Measurements from ENCODE around the gene ACBD6.
"Not testable (repeated sequence)": the region's sequence is repeated elsewhere in the genome, so short reads cannot be mapped to it uniquely, and the experiment has no call there.

ACBD6 gene

GRCh38 chr1:180502361-180503279 lies at the start of gene ACBD6:
TSS of gene ACBD6 (minus strand) at chr1:180502577. CDS start at chr1:180502266, 311 bp downstream.
- FAIRE-seq: peak; percentile 78
- DNase-seq (ENCODE audit: insufficient read length, low spot score): peak; percentile 79

GRCh38 chr1:180551997-180552396 lies 49.6 kb upstream of the ACBD6 start:
- FAIRE-seq (no peak), DNase-seq (ENCODE audit: insufficient read length, low spot score) (no peak)

- FAIRE-seq (no peak), DNase-seq (ENCODE audit: insufficient read length, low spot score) (no peak)
Observed at GRCh38 chr1:180550241-180550640, 47.9 kb upstream of the ACBD6 start.

GRCh38 chr1:180549770-180550169 lies 47.4 kb upstream of the ACBD6 start:
- not testable (repeated sequence) for DNase-seq (ENCODE audit: insufficient read length, low spot score); FAIRE-seq

GRCh38 chr1:180548686-180549317 lies 46.4 kb upstream of the ACBD6 start:
- DNase-seq (ENCODE audit: insufficient read length, low spot score): no peak

GRCh38 chr1:180545991-180546390 lies 43.6 kb upstream of the ACBD6 start:
- no peak for FAIRE-seq
- no peak for DNase-seq (ENCODE audit: insufficient read length, low spot score)

More at GRCh38 chr1:180548686-180549317, 46.4 kb upstream of the ACBD6 start:
- FAIRE-seq: no peak

GRCh38 chr1:180544050-180544449 lies 41.7 kb upstream of the ACBD6 start:
- no peak for FAIRE-seq
- no peak for DNase-seq (ENCODE audit: insufficient read length, low spot score)

- no peak for DNase-seq (ENCODE audit: insufficient read length, low spot score)
- FAIRE-seq: no peak
Observed at GRCh38 chr1:180542838-180543145, 40.4 kb upstream of the ACBD6 start.

GRCh38 chr1:180542113-180542837 lies 39.9 kb upstream of the ACBD6 start:
- no peak for FAIRE-seq

GRCh38 chr1:180540697-180541594 lies 38.6 kb upstream of the ACBD6 start:
- FAIRE-seq (no peak), DNase-seq (ENCODE audit: insufficient read length, low spot score) (no peak)

More at GRCh38 chr1:180542113-180542837, 39.9 kb upstream of the ACBD6 start:
- no peak for DNase-seq (ENCODE audit: insufficient read length, low spot score)

- no peak for DNase-seq (ENCODE audit: insufficient read length, low spot score)
Observed at GRCh38 chr1:180539136-180539535, 36.8 kb upstream of the ACBD6 start.

GRCh38 chr1:180536821-180537372 lies 34.5 kb upstream of the ACBD6 start:
- DNase-seq (ENCODE audit: insufficient read length, low spot score) (no peak), FAIRE-seq (no peak)

More at GRCh38 chr1:180539136-180539535, 36.8 kb upstream of the ACBD6 start:
- FAIRE-seq: no peak

- DNase-seq (ENCODE audit: insufficient read length, low spot score) (no peak), FAIRE-seq (no peak)
Observed at GRCh38 chr1:180535418-180535999, 33.1 kb upstream of the ACBD6 start.

- FAIRE-seq (no peak), DNase-seq (ENCODE audit: insufficient read length, low spot score) (no peak)
Observed at GRCh38 chr1:180534214-180534613, 31.8 kb upstream of the ACBD6 start.

GRCh38 chr1:180533266-180533987 lies 31.1 kb upstream of the ACBD6 start:
- DNase-seq (ENCODE audit: insufficient read length, low spot score) (peak; percentile 50), FAIRE-seq (peak; percentile 80)

- DNase-seq (ENCODE audit: insufficient read length, low spot score): no peak
- no peak for FAIRE-seq
Observed at GRCh38 chr1:180532854-180533253, 30.5 kb upstream of the ACBD6 start.

- DNase-seq (ENCODE audit: insufficient read length, low spot score) (no peak), FAIRE-seq (no peak)
Observed at GRCh38 chr1:180530501-180530900, 28.1 kb upstream of the ACBD6 start.

- FAIRE-seq (no peak), DNase-seq (ENCODE audit: insufficient read length, low spot score) (no peak)
Observed at GRCh38 chr1:180528868-180529470, 26.6 kb upstream of the ACBD6 start.

Measured in GM19239 (cell line).